C4-2B (cell line): ENCODE measurements around the gene ASNSD1.

Experiments used
- CTCF ChIP-seq: fragments of 450-650 bp; conservative IDR thresholded peaks from 2 replicates; pipeline ENCODE4 v1.5.1; 2017; ENCODE audit warnings: mild to moderate bottlenecking
- ZFX ChIP-seq: fragments of 450-650 bp; IDR thresholded peaks from 2 replicates; pipeline ENCODE4 v1.6.1; 2017

GRCh38 chr2:189673661-189674373, 12.6 kb downstream of the ASNSD1 start:
- TF ChIP-seq CTCF (no peak), ZFX (no peak)
